Measurements from ENCODE around the gene TENT4B. TPM values are rescaled to one million over a fixed set of nuclear protein-coding genes. Genes with fewer than 3 reads are reported as not detected.

The TENT4B gene
- total RNA-seq, 2 donors from 2014 or later = 11.5 to 15.1 TPM

- peak overlapping the region; percentile 72 to 91 for H3K4me3 ChIP-seq
- H3K27ac ChIP-seq = peak overlapping the region; percentile 93 to 96
- DNase-seq (ENCODE audit: low spot score) = peak; percentile 14
- intact Hi-C loops (cut with DNase I) = loop anchor here (2.0 to 10.0 kb wide), 5 partner anchors 53 to 299 kb away; partner anchors contain the start of genes CNEP1R1 and ZNF423
- no peaks in the 10 kb centered on the region for H3K36me3 ChIP-seq
- no peaks in the 10 kb centered on the region for H3K4me1 ChIP-seq (replicated peaks)
- TF ChIP-seq CTCF (IDR thresholded peaks at IDR 0.05) = no peak
- no peak for TF ChIP-seq POLR2A (IDR thresholded peaks at IDR 0.05)
- TF ChIP-seq POLR2AphosphoS5 (IDR thresholded peaks at IDR 0.05) = no peak
- H3K27me3 ChIP-seq (replicated peaks; ENCODE audit: insufficient read depth) = no peaks in the 10 kb centered on the region
- WGBS = under 1% methylated on average over 77 of the region's 89 CpGs
- no peaks in the 10 kb centered on the region for H3K9me3 ChIP-seq
Observed at GRCh38 chr16:50153596-50154419, 702 bp downstream of the TENT4B start.

GRCh38 chr16:50154420-50154950 lies 1.4 kb downstream of the TENT4B start:
- DNase-seq (ENCODE audit: low spot score) = no peak
- 23% methylated on average over 10 of the region's 10 CpGs for WGBS
- Histone ChIP-seq H3K27me3 (replicated peaks; ENCODE audit: insufficient read depth) (no peaks in the 10 kb centered on the region), H3K36me3 (no peaks in the 10 kb centered on the region), H3K4me1 (replicated peaks) (no peaks in the 10 kb centered on the region), H3K27ac (peak overlapping the region; percentile 93 to 96), H3K9me3 (no peaks in the 10 kb centered on the region), H3K4me3 (peak overlapping the region; percentile 72 to 91)
- intact Hi-C loops (cut with DNase I) = loop anchor here (5.0 to 10.0 kb wide), 4 partner anchors 53 to 300 kb away; partner anchors contain the start of genes CNEP1R1 and ZNF423
- no peak for TF ChIP-seq POLR2A (IDR thresholded peaks at IDR 0.05)
- no peak for TF ChIP-seq POLR2AphosphoS5 (IDR thresholded peaks at IDR 0.05)
- no peak for TF ChIP-seq CTCF (IDR thresholded peaks at IDR 0.05)

GRCh38 chr16:50155925-50156324 lies 2.8 kb downstream of the TENT4B start:
- no peak for DNase-seq (ENCODE audit: low spot score)
- 27% methylated on average over 1 of the region's 1 CpG for WGBS
- Histone ChIP-seq H3K4me1 (replicated peaks) (no peaks in the 10 kb centered on the region), H3K36me3 (no peaks in the 10 kb centered on the region), H3K4me3 (peak overlapping the region in 1 of 2 donors; percentile 72), H3K27ac (peak overlapping the region in 1 of 2 donors; percentile 93), H3K27me3 (replicated peaks; ENCODE audit: insufficient read depth) (no peaks in the 10 kb centered on the region), H3K9me3 (no peaks in the 10 kb centered on the region)
- intact Hi-C loops (cut with DNase I) = loop anchor here (10.0 kb wide), 2 partner anchors 199 to 301 kb away; partner anchors contain the start of gene ZNF423
- TF ChIP-seq CTCF (IDR thresholded peaks at IDR 0.05) = no peak
- TF ChIP-seq POLR2AphosphoS5 (IDR thresholded peaks at IDR 0.05) = no peak
- no peak for TF ChIP-seq POLR2A (IDR thresholded peaks at IDR 0.05)

- intact Hi-C loops (cut with DNase I) = loop anchor here (10.0 kb wide), 2 partner anchors 198 to 302 kb away; partner anchors contain the start of gene ZNF423
- Histone ChIP-seq H3K4me1 (replicated peaks) (no peaks in the 10 kb centered on the region), H3K27me3 (replicated peaks; ENCODE audit: insufficient read depth) (no peaks in the 10 kb centered on the region), H3K4me3 (no peak overlapping the region), H3K9me3 (no peaks in the 10 kb centered on the region), H3K27ac (no peak overlapping the region), H3K36me3 (no peaks in the 10 kb centered on the region)
- 91% methylated on average over 6 of the region's 6 CpGs for WGBS
- no peak for DNase-seq (ENCODE audit: low spot score)
- TF ChIP-seq CTCF (IDR thresholded peaks at IDR 0.05) (no peak), POLR2A (IDR thresholded peaks at IDR 0.05) (no peak), POLR2AphosphoS5 (IDR thresholded peaks at IDR 0.05) (no peak)
Observed at GRCh38 chr16:50156590-50156989, 3.5 kb downstream of the TENT4B start.
